Measurements from ENCODE around the gene PRUNE2. TPM values are rescaled to one million over a fixed set of nuclear protein-coding genes. Genes with fewer than 3 reads are reported as not detected.
A peak's percentile ranks its signal among the peaks of the same experiment; 100 is the strongest.
"Not testable (repeated sequence)": the region's sequence is repeated elsewhere in the genome, so short reads cannot be mapped to it uniquely, and the experiment has no call there.

Gene PRUNE2
- total RNA-seq, 6 experiments from 2014 or later: 1.4 to 3.3 (median 2.1) TPM

DNA sequence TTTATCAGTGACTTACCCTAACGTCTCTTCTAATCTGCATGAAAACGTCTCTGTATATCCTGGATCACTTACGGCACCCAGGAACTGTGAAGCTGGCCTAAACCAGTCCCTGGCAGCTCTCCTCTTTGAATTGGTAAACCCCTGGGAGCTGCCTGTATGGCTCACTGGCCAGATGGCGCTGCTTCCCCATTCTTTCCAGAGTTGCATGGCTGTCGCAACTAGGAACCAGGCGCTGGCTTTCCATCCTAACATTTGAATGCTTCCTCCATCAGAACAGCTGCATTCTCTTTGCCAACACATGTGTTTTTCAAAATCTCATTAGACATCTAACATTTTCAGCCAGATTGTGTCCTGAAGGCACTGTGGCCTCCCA lies 149.7 kb downstream of the PRUNE2 start:
- 64% methylated on average over 6 of the region's 6 CpGs for WGBS (ENCODE audit: insufficient coverage, low coverage, low lambda C conversion rate, missing lambda C conversion rate)
- intact Hi-C loops (cut with DNase I): no loop called here
- ATAC-seq (peak in 2 of 4 donors; percentile 20 to 38), DNase-seq (no peak)
- Histone ChIP-seq H3K27ac (no peak overlapping the region), H3K27me3 (no peaks in the 10 kb centered on the region), H3K36me3 (no peaks in the 10 kb centered on the region), H3K4me1 (no peaks in the 10 kb centered on the region), H3K4me3 (no peak overlapping the region), H3K9me3 (no peaks in the 10 kb centered on the region)
- no peak for TF ChIP-seq CTCF (IDR thresholded peaks at IDR 0.05)
- no peak for TF ChIP-seq POLR2A (IDR thresholded peaks at IDR 0.05)

GRCh38 chr9:76751001-76751400 lies 154.9 kb downstream of the PRUNE2 start:
- H3K4me3 ChIP-seq: no peak overlapping the region
- DNase-seq (no peak), ATAC-seq (no peak)
- TF ChIP-seq CTCF (IDR thresholded peaks at IDR 0.05) (no peak), POLR2A (IDR thresholded peaks at IDR 0.05) (no peak)
- no peaks in the 10 kb centered on the region for H3K36me3 ChIP-seq
- H3K27me3 ChIP-seq: no peaks in the 10 kb centered on the region
- WGBS (ENCODE audit: insufficient coverage, low coverage, low lambda C conversion rate, missing lambda C conversion rate): 88% methylated on average over 3 of the region's 3 CpGs
- no peak overlapping the region for H3K27ac ChIP-seq
- no peaks in the 10 kb centered on the region for H3K9me3 ChIP-seq
- intact Hi-C loops (cut with DNase I): no loop called here
- no peaks in the 10 kb centered on the region for H3K4me1 ChIP-seq

DNA sequence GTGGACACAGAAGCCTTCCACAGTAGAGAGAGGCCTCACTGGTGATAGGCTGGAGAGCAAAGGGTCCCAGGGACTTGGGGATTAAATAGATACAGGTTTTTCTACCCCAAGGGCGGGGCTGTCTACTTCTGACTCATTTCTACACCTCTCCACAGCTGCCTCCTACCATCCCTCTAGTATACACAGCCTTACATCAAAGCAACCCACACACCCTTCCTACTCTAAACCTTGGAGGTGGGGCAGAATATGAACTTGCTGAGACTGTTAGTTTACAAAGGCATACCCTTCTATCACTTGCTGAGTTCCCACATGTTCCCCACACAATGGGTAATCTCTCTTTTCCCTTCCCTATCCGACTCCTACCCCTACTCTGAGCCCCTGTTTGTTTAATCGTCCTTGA lies 161.6 kb downstream of the PRUNE2 start:
- H3K4me3 ChIP-seq: no peak overlapping the region
- H3K9me3 ChIP-seq: no peaks in the 10 kb centered on the region
- WGBS (ENCODE audit: insufficient coverage, low coverage, low lambda C conversion rate, missing lambda C conversion rate): 14% methylated on average over 2 of the region's 3 CpGs
- intact Hi-C loops (cut with DNase I): no loop called here
- H3K27me3 ChIP-seq: no peaks in the 10 kb centered on the region
- no peaks in the 10 kb centered on the region for H3K4me1 ChIP-seq
- TF ChIP-seq CTCF (IDR thresholded peaks at IDR 0.05) (no peak), POLR2A (IDR thresholded peaks at IDR 0.05) (no peak)
- no peak overlapping the region for H3K27ac ChIP-seq
- ATAC-seq: no peak
- no peak for DNase-seq
- no peaks in the 10 kb centered on the region for H3K36me3 ChIP-seq

DNA sequence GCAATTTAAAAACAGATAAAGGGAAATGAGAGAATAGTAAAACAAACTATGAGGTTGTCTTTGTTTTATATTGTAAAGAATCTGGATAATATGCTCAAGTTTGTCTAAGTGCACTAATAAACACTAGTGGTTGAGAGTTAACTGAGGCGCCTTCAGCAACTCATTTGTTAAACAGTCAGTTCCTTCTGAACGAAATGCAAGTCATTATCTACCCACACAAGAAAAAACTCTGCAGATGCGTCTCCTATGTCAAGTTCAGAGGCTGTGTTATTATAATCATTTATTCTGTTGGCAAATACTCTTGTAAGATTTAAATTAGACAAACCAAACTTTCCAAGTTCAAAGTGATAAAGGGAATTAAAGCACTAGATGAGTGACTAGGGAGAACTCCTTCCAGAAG lies 162.0 kb downstream of the PRUNE2 start:
- Histone ChIP-seq H3K9me3 (no peaks in the 10 kb centered on the region), H3K4me1 (no peaks in the 10 kb centered on the region), H3K27ac (no peak overlapping the region), H3K27me3 (no peaks in the 10 kb centered on the region), H3K36me3 (no peaks in the 10 kb centered on the region), H3K4me3 (no peak overlapping the region)
- WGBS (ENCODE audit: insufficient coverage, low coverage, low lambda C conversion rate, missing lambda C conversion rate): 20% methylated on average over 3 of the region's 3 CpGs
- TF ChIP-seq POLR2A (IDR thresholded peaks at IDR 0.05) (no peak), CTCF (IDR thresholded peaks at IDR 0.05) (no peak)
- intact Hi-C loops (cut with DNase I): no loop called here
- no peak for ATAC-seq
- no peak for DNase-seq

DNA sequence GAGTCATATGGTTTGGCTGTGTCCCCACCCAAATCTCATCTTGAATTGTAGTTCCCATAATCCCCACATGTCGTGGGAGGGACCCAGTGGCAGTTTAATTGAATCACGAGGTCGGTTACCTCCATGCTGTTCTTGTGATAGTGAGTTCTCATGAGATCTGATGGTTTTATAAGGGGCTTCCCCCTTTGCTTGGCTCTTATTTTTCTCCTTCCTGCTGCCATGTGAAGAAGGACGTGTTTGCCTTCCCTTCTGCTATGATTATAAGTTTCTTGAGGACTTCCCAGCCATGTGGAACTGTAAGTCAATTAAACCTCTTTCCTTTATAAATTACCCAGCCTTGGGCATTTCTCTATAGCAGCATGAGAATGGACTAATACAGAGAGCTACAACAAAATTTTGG lies 163.0 kb downstream of the PRUNE2 start:
- WGBS (ENCODE audit: insufficient coverage, low coverage, low lambda C conversion rate, missing lambda C conversion rate): 56% methylated on average over 3 of the region's 4 CpGs
- H3K9me3 ChIP-seq; ATAC-seq; H3K27me3 ChIP-seq; DNase-seq; intact Hi-C loops (cut with DNase I); H3K4me3 ChIP-seq; H3K27ac ChIP-seq; H3K36me3 ChIP-seq; H3K4me1 ChIP-seq: not testable (repeated sequence)
